Measurements from ENCODE around the gene WDFY1.

The WDFY1 gene

GRCh38 chr2:223826995-223827394, 118.1 kb downstream of the WDFY1 start:
- H3K9me3 ChIP-seq (ENCODE audit: control insufficient read depth, low read length), result no peaks in the 10 kb centered on the region
- no peaks in the 10 kb centered on the region for H3K36me3 ChIP-seq (ENCODE audit: control insufficient read depth, insufficient read depth, low read length)
- H3K27ac ChIP-seq (ENCODE audit: insufficient read depth, low read depth, low read length, poor library complexity, severe bottlenecking), result no peak overlapping the region
- H3K27me3 ChIP-seq (ENCODE audit: control insufficient read depth, insufficient read depth, low read length, poor library complexity, severe bottlenecking), result no peaks in the 10 kb centered on the region
- H3K4me3 ChIP-seq (ENCODE audit: insufficient read depth, low read depth, low read length), result no peak overlapping the region
- 47 to 50% methylated on average over 4 of the region's 4 CpGs for WGBS, 2 experiments
- no peaks in the 10 kb centered on the region for H3K4me1 ChIP-seq (ENCODE audit: control insufficient read depth, insufficient read depth, low read length)

Data from ectodermal cell (in vitro differentiated cells).